ENCODE measurements around the gene POGLUT2. TPM values are rescaled to one million over a fixed set of nuclear protein-coding genes. Genes with fewer than 3 reads are reported as not detected.

POGLUT2 gene
- total and polyA plus RNA-seq, 10 of the 15 experiments (the other 5 are each of a cell fraction or from before 2014, with no cell fraction given), result 2.9 to 11.3 (median 7.6) TPM

GRCh38 chr13:102784483-102784882 is 14.3 kb downstream of the POGLUT2 start:
- Histone ChIP-seq H3K79me2 (ENCODE audit: control insufficient read depth, insufficient read depth, low read length) (no peaks in the 10 kb centered on the region), H4K20me1 (ENCODE audit: control insufficient read depth, insufficient read depth) (no peaks in the 10 kb centered on the region), H2AFZ (ENCODE audit: control insufficient read depth, low read depth, low read length) (no peak overlapping the region), H3K4me2 (ENCODE audit: control insufficient read depth, insufficient read depth) (no peak overlapping the region), H3K27me3 (replicated peaks in 1 of 2; ENCODE audit: control insufficient read depth in 2 of 2, insufficient read depth in 2 of 2, low read length in 1 of 2) (no peaks in the 10 kb centered on the region), H3K27ac (ENCODE audit: control insufficient read depth, insufficient read depth) (no peak overlapping the region), H3K4me3 (no peak overlapping the region), H3K4me1 (ENCODE audit: control insufficient read depth, insufficient read depth, low read length) (peaks cover 4% of the 10 kb centered on the region; the same call in 1 of the 2 replicates), H3K36me3 (ENCODE audit: control insufficient read depth in 2 of 2, insufficient read depth in 2 of 2, low read length in 1 of 2) (peaks cover 0 to 7% of the 10 kb centered on the region in 2 experiments; a peak in 2 of 4 replicates), H3K9ac (ENCODE audit: control insufficient read depth, insufficient read depth, low read length) (no peak overlapping the region), H3K9me3 (replicated peaks; ENCODE audit: control insufficient read depth, insufficient read depth, low read length) (peaks cover 2% of the 10 kb centered on the region; the same call in 2 of the 3 replicates)
- ATAC-seq (no peak), FAIRE-seq (no peak), DNase-seq (ENCODE audit: low read depth, low spot score) (no peak)
- ChIA-PET SMC1A (ENCODE audit: uncharacterized antibody, unreplicated experiment) (interaction anchor here (1.0 kb wide), 1 partner anchor 17 kb away, joined by 3 read pairs; no protein-coding TSS in a partner anchor), RAD21 (ENCODE audit: unreplicated experiment) (no interaction called here), CTCF (interaction anchor here (0.6 to 2.1 kb wide), 2 partner anchors 10 to 16 kb away, joined by 3 to 6 read pairs; no protein-coding TSS in a partner anchor), POLR2A (interaction anchor here (1.0 kb wide), 1 partner anchor 16 kb away, joined by 5 read pairs; no protein-coding TSS in a partner anchor)
- in situ Hi-C loops (cut with MboI) (no loop called here), intact Hi-C loops (cut with micrococcal nuclease; ENCODE audit: unreplicated experiment) (no loop called here)
- TF ChIP-seq NFXL1 (IDR thresholded peaks at IDR 0.05; ENCODE audit: borderline replicate concordance), result no peak
- TF ChIP-seq FOXM1 (IDR thresholded peaks at IDR 0.05; ENCODE audit: low read depth, low read length), result no peak
- TF ChIP-seq PKNOX1 (IDR thresholded peaks at IDR 0.05), result no peak
- TF ChIP-seq ESRRA (IDR thresholded peaks at IDR 0.05; ENCODE audit: low read length), result no peak
- no peak for TF ChIP-seq RAD51 (IDR thresholded peaks at IDR 0.05)
- no peak for TF ChIP-seq CHD2 (IDR thresholded peaks at IDR 0.05; ENCODE audit: borderline replicate concordance, low read depth, low read length)
- TF ChIP-seq FOS (IDR thresholded peaks at IDR 0.05; ENCODE audit: borderline replicate concordance, extremely low read depth, insufficient read length), result no peak
- TF ChIP-seq ZBTB11 (CRISPR knock-in tag; IDR thresholded peaks at IDR 0.05), result no peak
- TF ChIP-seq ZNF622 (IDR thresholded peaks at IDR 0.05), result no peak
- TF ChIP-seq SKIL (IDR thresholded peaks at IDR 0.05; ENCODE audit: low read depth, poor library complexity, severe bottlenecking), result no peak
- no peak for TF ChIP-seq ZNF384 (IDR thresholded peaks at IDR 0.05; ENCODE audit: borderline replicate concordance, low read depth, low read length)
- TF ChIP-seq WRNIP1 (IDR thresholded peaks at IDR 0.05; ENCODE audit: borderline replicate concordance, low read depth, low read length), result no peak
- no peak for TF ChIP-seq ATF2 (IDR thresholded peaks at IDR 0.05; ENCODE audit: low read length)
- TF ChIP-seq BHLHE40 (IDR thresholded peaks at IDR 0.05; ENCODE audit: borderline replicate concordance in 1 of 2, low read depth in 2 of 2, low read length in 1 of 2), result no peak
- no peak for TF ChIP-seq POLR2A (IDR thresholded peaks at IDR 0.05; ENCODE audit: low read depth, low read length)
- no peak for TF ChIP-seq TCF12 (IDR thresholded peaks at IDR 0.05; ENCODE audit: low read depth, low read length)
- no peak for TF ChIP-seq MTA3 (IDR thresholded peaks at IDR 0.05; ENCODE audit: borderline replicate concordance, low read length)
- TF ChIP-seq SREBF1 (IDR thresholded peaks at IDR 0.05; ENCODE audit: low read length), result no peak
- BruUV-seq (replicated peaks), result no TSS peak
- WGBS (ENCODE audit: insufficient coverage, insufficient replicate concordance, low lambda C conversion rate, missing lambda C conversion rate), result 93% methylated on average over 3 of the region's 3 CpGs
